HEK293 (cell line): ENCODE measurements around the gene SF3B2.

Experiments used
- CTCF ChIP-seq: fragments of 450-650 bp; formaldehyde crosslinking; IDR thresholded peaks from 2 replicates; pipeline ENCODE4 v1.5.1; 2016; ENCODE audit warnings: missing biosample characterization, missing genetic modification characterization
- HOXA7 ChIP-seq: sonication (generic); formaldehyde crosslinking; IDR thresholded peaks from 2 replicates; pipeline ENCODE4 v1.8.1; 2022; ENCODE audit warnings: missing genetic modification reagents, borderline replicate concordance
- INSM2 ChIP-seq: fragments of 450-650 bp; formaldehyde crosslinking; IDR thresholded peaks from 2 replicates; pipeline ENCODE4 v1.5.1; 2016; ENCODE audit warnings: missing biosample characterization, missing genetic modification characterization
- KLF1 ChIP-seq: fragments of 450-650 bp; formaldehyde crosslinking; IDR thresholded peaks from 2 replicates; pipeline ENCODE4 v1.5.1; 2016; ENCODE audit warnings: missing biosample characterization, missing genetic modification characterization
- KLF10 ChIP-seq: fragments of 450-650 bp; IDR thresholded peaks from 2 replicates; pipeline ENCODE4 v1.5.1; 2018; ENCODE audit warnings: missing biosample characterization, mild to moderate bottlenecking, missing genetic modification characterization
- KLF8 ChIP-seq: fragments of 450-650 bp; formaldehyde crosslinking; IDR thresholded peaks from 2 replicates; pipeline ENCODE4 v1.5.1; 2016; ENCODE audit warnings: missing biosample characterization, missing genetic modification characterization
- KLF9 ChIP-seq: fragments of 450-650 bp; formaldehyde crosslinking; IDR thresholded peaks from 2 replicates; pipeline ENCODE4 v1.5.1; 2016; ENCODE audit warnings: missing biosample characterization, missing genetic modification characterization, low read depth
- PATZ1 ChIP-seq: fragments of 450-650 bp; formaldehyde crosslinking; IDR thresholded peaks from 2 replicates; pipeline ENCODE4 v1.5.1; 2016; ENCODE audit warnings: missing biosample characterization, missing genetic modification characterization
- WT1 ChIP-seq: fragments of 450-650 bp; formaldehyde crosslinking; IDR thresholded peaks from 2 replicates; pipeline ENCODE4 v1.5.1; 2016; ENCODE audit warnings: missing biosample characterization, missing genetic modification characterization
- ZBTB20 ChIP-seq: fragments of 450-650 bp; formaldehyde crosslinking; IDR thresholded peaks from 2 replicates; pipeline ENCODE4 v1.5.1; 2016; ENCODE audit warnings: missing biosample characterization, missing genetic modification characterization
- ZBTB26 ChIP-seq: fragments of 450-650 bp; formaldehyde crosslinking; optimal IDR thresholded peaks from 2 replicates; pipeline ENCODE3; 2016; ENCODE audit warnings: missing biosample characterization, mild to moderate bottlenecking, missing genetic modification characterization
- ZBTB48 ChIP-seq: fragments of 450-650 bp; formaldehyde crosslinking; IDR thresholded peaks from 2 replicates; pipeline ENCODE4 v1.5.1; 2016; ENCODE audit warnings: missing biosample characterization, missing genetic modification characterization
- ZEB2 ChIP-seq: fragments of 450-650 bp; formaldehyde crosslinking; IDR thresholded peaks from 2 replicates; pipeline ENCODE4 v1.5.1; 2016; ENCODE audit warnings: missing biosample characterization, missing genetic modification characterization
- ZFHX2 ChIP-seq: fragments of 450-650 bp; formaldehyde crosslinking; conservative IDR thresholded peaks from 2 replicates; pipeline ENCODE4 v1.5.1; 2016; ENCODE audit warnings: missing biosample characterization, missing genetic modification characterization
- ZFP69B ChIP-seq: fragments of 450-650 bp; formaldehyde crosslinking; IDR thresholded peaks from 2 replicates; pipeline ENCODE4 v1.5.1; 2016; ENCODE audit warnings: missing biosample characterization, missing genetic modification characterization
- ZNF19 ChIP-seq: fragments of 450-650 bp; formaldehyde crosslinking; IDR thresholded peaks from 2 replicates; pipeline ENCODE4; 2016; ENCODE audit warnings: missing biosample characterization, missing genetic modification characterization, low read depth
- ZNF214 ChIP-seq: fragments of 450-650 bp; formaldehyde crosslinking; IDR thresholded peaks from 2 replicates; pipeline ENCODE4 v1.5.1; 2017; ENCODE audit warnings: missing biosample characterization, mild to moderate bottlenecking, missing genetic modification characterization, borderline replicate concordance
- ZNF292 ChIP-seq: fragments of 450-650 bp; formaldehyde crosslinking; IDR thresholded peaks from 2 replicates; pipeline ENCODE4 v1.5.1; 2016; ENCODE audit warnings: low read depth, missing biosample characterization, missing genetic modification characterization, borderline replicate concordance
- ZNF341 ChIP-seq: fragments of 450-650 bp; formaldehyde crosslinking; IDR thresholded peaks from 2 replicates; pipeline ENCODE4; 2016; ENCODE audit warnings: low read depth, missing biosample characterization, missing genetic modification characterization
- ZNF398 ChIP-seq: fragments of 450-650 bp; formaldehyde crosslinking; IDR thresholded peaks from 2 replicates; pipeline ENCODE4 v1.5.1; 2017; ENCODE audit warnings: missing biosample characterization, missing genetic modification characterization
- ZNF510 ChIP-seq: fragments of 450-650 bp; formaldehyde crosslinking; IDR thresholded peaks from 2 replicates; pipeline ENCODE4 v1.5.1; 2018; ENCODE audit warnings: mild to moderate bottlenecking, missing genetic modification characterization, missing biosample characterization; ENCODE audit not compliant: insufficient replicate concordance
- ZNF514 ChIP-seq: fragments of 450-650 bp; formaldehyde crosslinking; IDR thresholded peaks from 2 replicates; pipeline ENCODE4 v1.5.1; 2016; ENCODE audit warnings: missing biosample characterization, missing genetic modification characterization
- ZNF677 ChIP-seq: fragments of 450-650 bp; IDR thresholded peaks from 2 replicates; pipeline ENCODE4 v1.5.0; 2018; ENCODE audit warnings: missing biosample characterization, mild to moderate bottlenecking, missing genetic modification characterization, moderate library complexity
- ZNF692 ChIP-seq: fragments of 450-650 bp; formaldehyde crosslinking; IDR thresholded peaks from 2 replicates; pipeline ENCODE4 v1.5.1; 2016; ENCODE audit warnings: missing biosample characterization, missing genetic modification characterization
- ZNF704 ChIP-seq: fragments of 450-650 bp; formaldehyde crosslinking; IDR thresholded peaks from 2 replicates; pipeline ENCODE4 v1.5.1; 2016; ENCODE audit warnings: missing biosample characterization, missing genetic modification characterization
- ZNF707 ChIP-seq: fragments of 450-650 bp; formaldehyde crosslinking; IDR thresholded peaks from 2 replicates; pipeline ENCODE4 v1.5.1; 2016; ENCODE audit warnings: missing biosample characterization, missing genetic modification characterization
- ZXDB ChIP-seq: fragments of 450-650 bp; formaldehyde crosslinking; IDR thresholded peaks from 2 replicates; pipeline ENCODE4 v1.5.1; 2016; ENCODE audit warnings: missing biosample characterization, missing genetic modification characterization

SF3B2 gene

GRCh38 chr11:66069715-66070603, 17.8 kb downstream of the SF3B2 start, which contains the start of gene PACS1 (continued):
- no peak for TF ChIP-seq ZNF214 (tag by site-specific recombination)
- TF ChIP-seq ZNF398 (tag by site-specific recombination), result peak; percentile 46; the same call in 1 of the 2 replicates
- 0 out of 2 replicates have a peak, but pooled peaks have one; percentile 11 for TF ChIP-seq CTCF (tag by site-specific recombination)
- TF ChIP-seq ZFHX2 (tag by site-specific recombination), result peak; percentile 84
- no peak for TF ChIP-seq INSM2 (tag by site-specific recombination)
- peak; percentile 54; the same call in 1 of the 2 replicates for TF ChIP-seq KLF10 (tag by site-specific recombination)
- no peak for TF ChIP-seq HOXA7 (CRISPR knock-in tag)
- TF ChIP-seq ZBTB48 (tag by site-specific recombination), result peak; percentile 36; the same call in 1 of the 2 replicates
- no peak for TF ChIP-seq ZNF707 (tag by site-specific recombination)
- peak; percentile 71 for TF ChIP-seq ZNF341 (tag by site-specific recombination)
- TF ChIP-seq ZNF704 (tag by site-specific recombination), result no peak
- peak; percentile 72 for TF ChIP-seq PATZ1
- TF ChIP-seq ZNF514 (tag by site-specific recombination), result no peak
- 0 out of 2 replicates have a peak, but pooled peaks have one; percentile 24 for TF ChIP-seq ZFP69B
- no peak for TF ChIP-seq ZNF292
- 0 out of 2 replicates have a peak, but pooled peaks have one; percentile 11 for TF ChIP-seq KLF8 (tag by site-specific recombination)
- TF ChIP-seq ZXDB (tag by site-specific recombination), result 0 out of 2 replicates have a peak, but pooled peaks have one; percentile 34
- TF ChIP-seq KLF9 (tag by site-specific recombination), result peak; percentile 36; the same call in 1 of the 2 replicates
- TF ChIP-seq WT1, result no peak
- peak; percentile 90 for TF ChIP-seq ZBTB26 (tag by site-specific recombination)
- TF ChIP-seq ZBTB20 (tag by site-specific recombination), result peak; percentile 33; the same call in 1 of the 2 replicates
- TF ChIP-seq ZNF692 (tag by site-specific recombination), result peak; percentile 58; the same call in 1 of the 2 replicates
- TF ChIP-seq ZNF677 (tag by site-specific recombination), result no peak
- no peak for TF ChIP-seq ZNF510 (tag by site-specific recombination)
- 0 out of 2 replicates have a peak, but pooled peaks have one; percentile 18 for TF ChIP-seq ZEB2 (tag by site-specific recombination)
- TF ChIP-seq KLF1 (tag by site-specific recombination), result no peak
- no peak for TF ChIP-seq ZNF19 (tag by site-specific recombination)
